Measurements from ENCODE around the gene ERCC8.

Gene ERCC8

DNA sequence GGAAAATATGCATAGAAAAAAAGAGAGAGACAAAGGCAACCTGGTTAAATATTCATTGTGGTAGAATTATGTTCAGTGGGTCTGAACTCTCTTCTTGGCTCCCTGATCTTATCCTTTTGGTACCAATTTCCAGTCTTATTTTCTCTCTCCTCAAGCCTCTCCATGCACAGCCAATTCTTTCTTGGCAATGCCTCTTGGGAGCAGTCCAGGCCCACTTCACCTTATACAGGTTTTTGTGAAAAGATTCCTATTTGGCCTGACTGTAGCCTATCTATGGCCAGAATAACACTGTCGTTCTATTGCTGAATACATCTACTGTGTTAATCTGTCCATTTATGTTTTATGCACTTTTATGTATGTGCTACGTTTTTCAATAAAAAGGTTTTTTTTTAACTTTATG lies 103.5 kb downstream of the ERCC8 start:
- DNase-seq (ENCODE audit: low read depth in 1 of 2, low spot score in 1 of 2) = no peak

DNA sequence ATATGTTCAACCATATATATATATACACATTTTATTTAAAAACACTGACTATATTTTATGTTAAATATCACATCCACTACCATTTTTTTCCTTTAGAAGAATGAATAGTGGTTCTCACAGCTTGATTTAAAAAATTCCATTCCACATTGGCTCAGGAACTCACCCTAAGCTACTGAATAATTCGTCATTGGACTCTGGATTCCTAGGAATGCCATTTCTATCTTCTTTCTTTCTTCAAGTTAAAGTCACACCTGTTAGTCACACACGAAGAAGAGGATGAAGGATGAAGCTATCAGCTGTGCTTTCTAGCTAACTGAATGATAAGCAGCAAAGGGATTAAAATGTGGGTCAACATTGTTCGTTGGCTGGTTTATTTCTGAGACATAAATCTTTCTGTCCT lies 108.7 kb downstream of the ERCC8 start:
- no peak for DNase-seq (ENCODE audit: low read depth in 1 of 2, low spot score in 1 of 2)

- DNase-seq (ENCODE audit: low read depth in 1 of 2, low spot score in 1 of 2) = no peak
Measured at GRCh38 chr5:60835554-60835953, 109.3 kb downstream of the ERCC8 start.

GRCh38 chr5:60833520-60833919 lies 111.3 kb downstream of the ERCC8 start:
- DNase-seq (ENCODE audit: low read depth in 1 of 2, low spot score in 1 of 2) = no peak

- DNase-seq (ENCODE audit: low read depth in 1 of 2, low spot score in 1 of 2) = no peak
Measured at GRCh38 chr5:60830581-60831127, 114.2 kb downstream of the ERCC8 start.

- no peak for DNase-seq (ENCODE audit: low read depth in 1 of 2, low spot score in 1 of 2)
Measured at GRCh38 chr5:60829490-60830266, 115.2 kb downstream of the ERCC8 start.

GRCh38 chr5:60827201-60827600 lies 117.7 kb downstream of the ERCC8 start:
- DNase-seq (ENCODE audit: low read depth in 1 of 2, low spot score in 1 of 2) = no peak

GRCh38 chr5:60826653-60827052 lies 118.2 kb downstream of the ERCC8 start:
- DNase-seq (ENCODE audit: low read depth in 1 of 2, low spot score in 1 of 2) = no peak
